Effector memory CD8-positive, alpha-beta T cell (primary cell): Measurements from ENCODE around the gene RRP7A.
A peak's percentile ranks its signal among the peaks of the same experiment; 100 is the strongest.
"Not testable (repeated sequence)": the region's sequence is repeated elsewhere in the genome, so short reads cannot be mapped to it uniquely, and the experiment has no call there.

Experiments used
- ATAC-seq: fragments of 150-1000 bp; cut with Tn5 transposase; replicated peaks from 2 replicates; pipeline ENCODE4 v1.10.0; 2021; ENCODE audit warnings: mild to moderate bottlenecking, moderate library complexity
- DNase-seq, 3 experiments: peaks; one replicate each; pipeline ENCODE4 v3.0.0; 2021
- H3K27ac Mint-ChIP-seq, 2 donors: one replicate each; pipeline ENCODE4 v1.8.0; 2022; ENCODE audit warnings: mild to moderate bottlenecking in 2 of 2, mixed read lengths in 2 of 2, moderate library complexity in 2 of 2
- H3K27me3 Mint-ChIP-seq, 2 donors: one replicate each; pipeline ENCODE4 v1.8.0; 2022; ENCODE audit warnings: mixed read lengths in 2 of 2
- H3K36me3 Mint-ChIP-seq: one replicate; pipeline ENCODE4 v1.8.0; 2022; ENCODE audit warnings: mild to moderate bottlenecking, moderate library complexity, mixed read lengths; ENCODE audit not compliant: insufficient read depth
- H3K4me1 Mint-ChIP-seq, 2 donors: one replicate each; pipeline ENCODE4 v1.8.0; 2022; ENCODE audit warnings: low read depth in 2 of 2, mixed read lengths in 2 of 2
- H3K4me3 Mint-ChIP-seq, 2 donors: one replicate each; pipeline ENCODE4 v1.8.0; 2022; ENCODE audit warnings: mild to moderate bottlenecking in 2 of 2, mixed read lengths in 2 of 2, moderate library complexity in 2 of 2
- H3K9me3 Mint-ChIP-seq, 2 donors: one replicate each; pipeline ENCODE4 v1.8.0; 2022; ENCODE audit warnings: mixed read lengths in 2 of 2

RRP7A gene

DNA sequence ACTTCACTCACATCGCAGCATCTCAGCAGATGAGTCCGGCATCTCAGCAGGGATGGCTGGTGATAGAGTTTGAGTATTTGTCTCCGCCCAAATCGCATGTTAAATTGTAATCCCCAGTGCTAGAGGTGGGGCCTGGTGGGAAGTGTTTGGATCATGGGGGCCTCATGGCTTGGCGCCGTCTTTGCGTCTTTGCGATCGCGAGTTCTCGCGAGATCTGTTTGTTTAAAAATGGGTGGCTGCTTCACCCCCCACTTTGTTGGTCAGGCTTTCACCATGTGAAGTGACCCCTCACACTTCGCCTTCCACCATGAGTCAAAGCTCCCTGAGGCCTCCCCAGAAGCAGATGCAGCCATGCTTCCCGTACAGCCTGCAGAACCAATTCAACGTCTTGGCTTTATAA lies 3.0 kb upstream of the RRP7A start:
- DNase-seq (no peak), ATAC-seq (no peak)
- Mint-ChIP-seq H3K27me3 (no peaks in the 10 kb centered on the region), H3K9me3 (no peaks in the 10 kb centered on the region), H3K4me1 (peaks cover 13 to 17% of the 10 kb centered on the region in 2 donors), H3K27ac (no peak overlapping the region), H3K36me3 (peaks cover 12% of the 10 kb centered on the region), H3K4me3 (no peak overlapping the region)

DNA sequence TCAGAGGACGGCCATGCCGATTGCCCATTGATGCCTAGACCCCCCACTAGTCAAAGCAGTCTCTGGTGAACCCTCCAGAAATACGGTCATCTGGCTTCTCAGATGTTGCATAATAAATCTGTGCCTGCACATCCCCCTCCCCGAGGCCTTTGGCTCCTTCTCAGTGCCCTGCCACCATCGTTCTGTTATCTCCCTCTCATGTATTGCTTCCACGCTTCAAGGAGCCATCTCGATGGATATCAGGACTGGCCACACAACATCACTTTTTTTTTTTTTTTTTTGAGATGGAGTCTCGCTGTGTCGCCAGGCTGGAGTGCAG lies 1.6 kb upstream of the RRP7A start:
- Mint-ChIP-seq H3K9me3 (no peaks in the 10 kb centered on the region), H3K27ac (peak overlapping the region in 1 of 2 donors; percentile 96), H3K4me3 (peak overlapping the region; percentile 47 to 98)

DNA sequence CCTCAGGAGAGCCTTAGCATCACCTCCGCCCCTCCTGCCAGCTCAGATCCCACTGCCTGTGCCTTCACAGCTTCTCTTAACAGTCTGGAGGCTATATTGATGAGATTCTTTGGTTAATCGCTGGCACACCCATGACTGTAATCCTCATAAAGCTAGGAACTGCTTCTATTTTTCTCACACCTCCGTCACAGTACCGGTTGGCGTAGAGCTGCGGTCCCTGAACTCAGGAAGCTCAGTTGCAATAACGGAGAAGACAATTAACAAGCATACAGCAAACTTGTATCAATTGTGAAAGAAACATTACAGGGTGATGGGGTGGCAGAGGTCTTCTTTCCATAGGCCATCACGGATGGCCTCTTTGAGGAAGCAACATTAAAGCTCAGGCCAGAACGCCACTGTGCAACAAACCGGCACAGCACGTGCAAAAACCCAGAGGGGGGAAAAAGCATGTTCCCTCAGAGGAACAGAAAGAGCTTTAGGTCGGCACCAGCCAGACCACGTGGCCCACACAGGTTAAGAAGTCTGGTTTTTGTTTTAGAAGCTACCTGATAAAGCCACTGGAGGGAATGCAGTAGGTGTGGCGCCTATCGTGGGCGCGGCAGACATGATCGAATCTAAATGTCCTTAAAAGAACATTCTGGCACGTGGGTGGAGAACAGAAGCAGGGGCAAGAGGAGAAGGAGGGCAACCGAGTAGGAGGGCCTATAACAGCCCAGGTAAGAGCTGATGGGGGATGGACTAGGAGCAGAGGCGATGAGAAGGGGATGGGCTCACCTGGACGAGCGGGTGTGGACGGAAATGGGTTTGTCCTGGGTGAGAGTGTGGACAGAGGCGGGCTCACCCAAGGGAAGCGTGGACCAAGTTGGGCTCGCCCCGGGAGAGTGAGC lies 715 bp downstream of the RRP7A start:
- DNase-seq, H3K9me3 Mint-ChIP-seq, H3K27me3 Mint-ChIP-seq: not testable (repeated sequence)
- ATAC-seq: peak; percentile 44
- peak overlapping the region; percentile 93 to 96 for H3K27ac Mint-ChIP-seq
- peaks cover 16 to 18% of the 10 kb centered on the region in 2 donors for H3K4me1 Mint-ChIP-seq
- H3K4me3 Mint-ChIP-seq: peak overlapping the region; percentile 95 to 98
- peaks cover 32% of the 10 kb centered on the region for H3K36me3 Mint-ChIP-seq

More for the DNA sequence above, 1.6 kb upstream of the RRP7A start:
- DNase-seq: no peak
- Mint-ChIP-seq H3K4me1 (peaks cover 13 to 16% of the 10 kb centered on the region in 2 donors), H3K36me3 (peaks cover 22% of the 10 kb centered on the region), H3K27me3 (no peaks in the 10 kb centered on the region)
- no peak for ATAC-seq

DNA sequence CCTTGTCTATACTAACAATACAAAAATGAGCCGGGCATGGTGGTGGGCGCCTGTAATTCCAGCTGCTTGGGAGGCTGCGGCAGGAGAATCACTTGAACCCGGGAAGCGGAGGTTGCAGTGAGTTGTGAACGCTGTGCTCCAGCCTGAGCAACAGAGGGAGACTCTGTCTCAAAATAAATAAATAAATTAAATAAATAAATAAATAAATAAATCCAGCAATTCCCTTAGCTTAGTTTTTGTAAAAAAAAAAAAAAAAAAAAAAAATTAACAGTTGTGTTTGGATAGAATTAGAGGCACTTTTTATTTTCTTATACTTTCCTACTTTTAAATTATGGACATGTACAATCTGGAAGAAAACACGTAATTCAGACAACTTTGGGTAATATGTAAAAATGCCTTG lies 2.5 kb downstream of the RRP7A start:
- Mint-ChIP-seq H3K36me3 (peaks cover 39% of the 10 kb centered on the region), H3K4me1 (peaks cover 16 to 18% of the 10 kb centered on the region in 2 donors)
- not testable (repeated sequence) for H3K27me3 Mint-ChIP-seq, H3K27ac Mint-ChIP-seq, H3K9me3 Mint-ChIP-seq, H3K4me3 Mint-ChIP-seq, ATAC-seq, DNase-seq

DNA sequence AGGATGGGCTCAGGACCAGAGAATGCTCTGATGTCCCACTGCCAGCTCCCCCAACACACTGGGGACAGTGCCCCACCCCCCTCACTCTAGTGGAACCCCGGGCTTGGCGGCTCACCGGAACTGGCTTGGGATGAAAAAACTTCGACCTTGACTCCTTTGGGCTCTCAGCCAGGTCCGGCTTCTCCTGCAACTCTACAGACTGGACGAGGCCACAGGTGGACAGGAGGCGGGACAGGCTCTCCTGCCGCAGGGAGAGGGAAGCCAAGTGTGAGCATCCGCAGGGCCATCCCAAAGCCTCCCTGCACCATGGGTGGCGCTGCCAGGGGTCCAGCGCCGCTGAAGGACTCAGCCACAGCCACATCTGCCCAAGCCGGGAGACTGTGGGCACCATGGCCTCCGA lies 3.7 kb downstream of the RRP7A start:
- H3K27me3 Mint-ChIP-seq: no peaks in the 10 kb centered on the region
- H3K27ac Mint-ChIP-seq: peak overlapping the region in 1 of 2 donors; percentile 72
- peaks cover 13 to 18% of the 10 kb centered on the region in 2 donors for H3K4me1 Mint-ChIP-seq

DNA sequence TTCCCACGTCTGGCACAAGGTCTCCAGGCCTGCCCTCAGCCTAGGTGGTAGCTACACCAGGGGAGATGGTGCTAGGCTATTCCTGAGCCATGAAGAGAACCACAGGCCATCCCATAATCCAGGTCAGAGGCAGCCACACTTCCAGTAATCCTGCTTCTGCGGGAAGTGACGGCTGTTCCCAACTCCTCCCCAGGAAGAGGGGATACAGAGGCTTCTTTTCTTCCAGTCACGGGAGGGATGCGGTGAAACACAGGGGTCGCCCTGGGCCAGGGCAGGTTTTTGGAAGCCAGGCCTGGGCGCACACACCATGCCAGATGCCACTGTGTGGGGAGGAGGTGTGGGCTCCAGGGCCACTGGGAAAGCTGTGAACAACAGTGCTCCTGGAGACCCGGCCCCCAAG lies 4.3 kb downstream of the RRP7A start:
- Mint-ChIP-seq H3K27ac (peak overlapping the region in 1 of 2 donors; percentile 72), H3K36me3 (peaks cover 53% of the 10 kb centered on the region), H3K4me1 (peaks cover 12 to 18% of the 10 kb centered on the region in 2 donors)
- not testable (repeated sequence) for DNase-seq, H3K9me3 Mint-ChIP-seq, H3K27me3 Mint-ChIP-seq, ATAC-seq, H3K4me3 Mint-ChIP-seq

More for the DNA sequence above, 3.7 kb downstream of the RRP7A start:
- ATAC-seq: no peak
- H3K36me3 Mint-ChIP-seq: peaks cover 48% of the 10 kb centered on the region
- H3K9me3 Mint-ChIP-seq: no peaks in the 10 kb centered on the region
- H3K4me3 Mint-ChIP-seq: no peak overlapping the region
- DNase-seq: no peak

DNA sequence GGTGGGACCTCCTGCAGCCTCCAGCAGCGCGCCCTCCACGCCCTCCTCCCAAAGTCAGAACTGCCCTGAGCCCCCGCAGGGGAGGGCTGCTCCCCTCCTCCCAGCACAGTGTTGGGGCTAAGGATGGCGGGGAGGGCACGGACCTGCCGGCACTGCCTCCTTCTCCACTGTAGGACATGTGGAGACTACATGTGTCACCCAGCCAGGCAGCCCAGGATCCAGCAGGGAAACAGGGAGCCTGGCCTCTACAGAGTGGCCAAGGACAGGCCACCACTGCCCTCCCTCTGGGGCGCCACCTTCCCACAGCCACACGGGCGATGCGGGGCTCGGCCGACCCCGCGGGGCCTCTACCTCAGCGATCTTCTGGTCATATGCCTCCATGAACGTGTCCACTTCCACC lies 5.3 kb downstream of the RRP7A start:
- not testable (repeated sequence) for DNase-seq, ATAC-seq, H3K9me3 Mint-ChIP-seq, H3K27me3 Mint-ChIP-seq, H3K4me3 Mint-ChIP-seq, H3K27ac Mint-ChIP-seq
- Mint-ChIP-seq H3K4me1 (peaks cover 8 to 12% of the 10 kb centered on the region in 2 donors), H3K36me3 (peaks cover 52% of the 10 kb centered on the region)

DNA sequence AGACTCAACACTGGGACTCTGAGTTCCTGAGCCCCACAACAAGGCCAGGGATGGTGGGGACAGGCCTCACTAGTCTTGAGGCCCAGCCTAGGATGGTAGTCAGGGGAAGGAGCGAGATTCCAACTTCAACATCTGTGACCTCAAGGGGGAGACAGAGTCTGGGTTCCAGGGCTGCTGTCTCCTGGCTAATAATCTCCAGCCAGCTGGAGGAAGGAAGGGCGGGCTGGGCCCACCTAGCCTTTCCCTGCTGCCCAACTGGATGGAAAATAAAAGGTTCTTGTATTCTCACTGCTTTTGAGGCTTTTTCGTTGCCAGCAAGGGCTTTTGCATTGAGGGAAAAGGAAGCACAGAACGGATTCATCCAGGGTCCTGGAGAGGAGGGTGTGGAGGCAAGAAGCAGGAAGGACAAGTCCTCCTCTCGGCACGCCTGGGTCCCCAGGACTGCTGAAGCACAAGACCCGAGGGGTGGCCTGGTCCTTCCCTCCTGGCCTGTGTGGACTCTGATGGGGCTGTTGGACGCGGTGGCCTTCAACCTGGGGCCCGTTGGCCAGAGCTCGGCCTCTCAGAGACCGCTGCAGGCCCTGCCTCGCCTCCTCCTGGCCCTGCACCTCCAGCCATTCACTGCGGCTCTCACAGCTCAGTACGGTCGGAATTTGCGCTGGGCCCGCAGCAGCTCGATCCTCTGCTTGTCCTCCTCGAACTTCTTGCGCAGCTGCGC lies 7.2 kb downstream of the RRP7A start:
- not testable (repeated sequence) for ATAC-seq, H3K4me3 Mint-ChIP-seq, DNase-seq, H3K9me3 Mint-ChIP-seq, H3K27me3 Mint-ChIP-seq, H3K4me1 Mint-ChIP-seq
- Mint-ChIP-seq H3K27ac (peak overlapping the region in 1 of 2 donors; percentile 26), H3K36me3 (peaks cover 47% of the 10 kb centered on the region)

DNA sequence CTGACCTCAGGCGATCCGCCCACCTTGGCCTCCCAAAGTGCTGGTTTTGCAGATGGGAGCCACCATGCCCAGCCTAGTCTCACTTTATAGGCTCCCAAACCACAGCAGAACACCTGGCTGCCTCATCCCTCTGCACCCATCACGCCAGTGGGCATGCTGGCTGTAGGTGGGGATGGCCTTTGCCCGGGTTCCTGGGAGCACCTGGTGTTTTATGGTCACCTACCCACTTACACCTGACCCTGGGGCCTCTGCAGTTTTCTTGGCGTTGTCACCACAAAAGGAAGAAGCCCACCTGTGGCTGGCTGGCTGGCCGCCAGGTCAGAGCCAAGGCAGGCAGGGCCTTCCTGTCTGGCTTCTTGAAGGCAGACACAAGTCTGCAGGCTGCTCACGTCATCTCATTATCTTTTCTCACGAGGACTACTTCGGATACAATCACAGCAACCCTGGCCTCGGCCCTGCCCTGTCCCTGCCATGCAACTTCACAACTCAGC lies 8.2 kb downstream of the RRP7A start:
- no peaks in the 10 kb centered on the region for H3K27me3 Mint-ChIP-seq
- H3K4me1 Mint-ChIP-seq: peaks cover 3 to 5% of the 10 kb centered on the region in 2 donors
- no peaks in the 10 kb centered on the region for H3K9me3 Mint-ChIP-seq
- peaks cover 41% of the 10 kb centered on the region for H3K36me3 Mint-ChIP-seq
- peak overlapping the region; percentile 52 to 69 for H3K27ac Mint-ChIP-seq
- peak overlapping the region in 1 of 2 donors; percentile 36 for H3K4me3 Mint-ChIP-seq
- ATAC-seq (no peak), DNase-seq (no peak)

DNA sequence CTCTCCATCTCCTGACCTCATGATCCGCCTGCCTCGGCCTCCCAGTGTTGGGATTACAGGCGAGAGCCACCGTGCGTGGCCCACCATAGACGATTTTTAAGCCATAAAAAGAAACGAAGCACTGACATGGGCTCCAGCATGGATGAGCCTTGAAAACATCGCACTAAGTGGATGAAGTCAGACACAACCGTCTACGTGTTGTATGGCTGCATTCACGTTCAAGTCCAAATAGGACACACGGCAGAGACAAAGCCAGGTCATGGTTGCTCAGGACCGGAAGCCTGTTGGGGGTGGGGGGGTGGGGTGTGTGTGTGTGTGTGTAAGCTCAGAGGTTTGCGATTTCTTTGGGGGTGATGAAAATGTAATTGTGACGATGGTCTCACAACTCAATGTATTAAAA lies 10.0 kb downstream of the RRP7A start:
- Mint-ChIP-seq H3K27ac (peak overlapping the region in 1 of 2 donors; percentile 44), H3K9me3 (no peaks in the 10 kb centered on the region), H3K27me3 (no peaks in the 10 kb centered on the region), H3K4me3 (no peak overlapping the region), H3K4me1 (peaks cover 0 to 2% of the 10 kb centered on the region in 2 donors), H3K36me3 (peaks cover 33% of the 10 kb centered on the region)
- no peak for DNase-seq
- ATAC-seq: no peak

DNA sequence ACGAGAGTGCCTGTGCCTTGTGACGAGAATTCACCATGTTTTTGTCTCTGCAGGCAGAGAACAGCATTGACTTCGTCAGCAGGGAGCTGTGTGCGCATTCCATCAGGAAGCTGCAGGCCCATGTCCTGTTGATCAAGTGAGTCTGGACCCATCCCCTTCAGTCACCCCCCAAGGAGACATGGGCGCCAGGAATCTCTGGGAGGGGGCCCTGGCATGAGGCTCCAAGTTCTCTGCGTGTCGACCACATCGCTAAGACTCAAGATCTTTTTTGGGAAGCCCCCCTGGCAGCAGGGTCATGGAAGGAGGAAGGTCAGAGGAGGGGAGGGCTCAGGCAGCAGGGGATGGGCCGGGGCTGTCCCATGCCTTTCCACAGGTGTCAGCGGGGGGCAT lies 10.6 kb downstream of the RRP7A start:
- ATAC-seq, H3K27ac Mint-ChIP-seq, H3K9me3 Mint-ChIP-seq: not testable (repeated sequence)

DNA sequence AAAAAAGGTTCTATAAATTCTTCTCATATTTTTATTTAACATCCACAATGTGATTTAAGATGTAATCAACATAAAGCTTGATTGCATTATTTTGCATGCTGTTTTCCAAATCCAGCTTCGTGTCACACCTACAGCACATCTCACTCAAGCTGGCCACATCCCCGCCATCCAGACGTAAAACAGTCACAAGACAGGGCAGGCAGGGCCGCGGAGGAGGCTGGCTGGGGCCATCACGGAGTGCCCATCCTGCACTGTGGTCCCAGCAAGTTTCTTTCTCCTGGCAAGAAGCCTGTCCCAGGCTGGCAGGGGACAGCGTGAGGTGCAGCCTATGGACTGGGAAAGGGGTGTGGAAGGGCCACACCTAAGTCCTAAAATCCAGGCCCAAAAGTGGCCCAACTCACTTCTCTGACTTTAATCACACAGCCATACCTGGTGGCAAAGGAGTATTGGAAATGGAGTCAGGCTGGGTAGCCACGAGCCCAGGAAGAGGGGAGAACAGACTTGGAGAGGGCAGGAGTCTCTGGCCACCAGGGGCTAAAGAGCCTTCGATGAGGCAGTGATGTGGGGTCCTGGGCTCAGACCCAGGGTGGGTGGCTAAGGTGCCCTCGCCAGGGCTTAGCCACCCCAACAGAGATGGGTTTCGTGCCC lies 11.1 kb downstream of the RRP7A start:
- H3K27me3 Mint-ChIP-seq, H3K9me3 Mint-ChIP-seq, H3K4me3 Mint-ChIP-seq, ATAC-seq, H3K4me1 Mint-ChIP-seq, DNase-seq: not testable (repeated sequence)
- Mint-ChIP-seq H3K27ac (peak overlapping the region in 1 of 2 donors; percentile 28), H3K36me3 (peaks cover 26% of the 10 kb centered on the region)

More for the DNA sequence above, 10.6 kb downstream of the RRP7A start:
- H3K4me1 Mint-ChIP-seq, H3K27me3 Mint-ChIP-seq, H3K4me3 Mint-ChIP-seq, DNase-seq: not testable (repeated sequence)
- H3K36me3 Mint-ChIP-seq: peaks cover 29% of the 10 kb centered on the region

DNA sequence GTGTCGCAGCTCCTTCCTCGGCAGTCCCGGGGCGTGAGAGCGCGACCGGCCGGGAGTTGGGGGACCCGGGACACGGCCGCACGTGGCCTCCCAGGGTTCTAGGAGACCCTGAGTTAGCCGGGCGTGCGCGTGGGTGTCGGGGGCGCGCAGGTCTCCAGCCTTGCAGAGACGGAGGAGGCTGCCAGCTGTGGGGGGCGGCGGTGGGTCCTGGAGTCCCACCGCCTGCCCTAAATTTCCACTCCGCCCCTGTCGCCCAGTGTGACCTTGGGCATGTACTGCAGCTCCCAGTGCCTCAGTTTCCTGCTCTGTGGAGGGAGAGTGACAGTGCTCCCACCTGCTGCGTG lies 18.8 kb downstream of the RRP7A start:
- no peak overlapping the region for H3K27ac Mint-ChIP-seq
- peak overlapping the region; percentile 65 to 71 for H3K4me3 Mint-ChIP-seq
- peaks cover 0 to 2% of the 10 kb centered on the region in 2 donors for H3K4me1 Mint-ChIP-seq
- no peaks in the 10 kb centered on the region for H3K36me3 Mint-ChIP-seq
- H3K27me3 Mint-ChIP-seq: no peaks in the 10 kb centered on the region
- DNase-seq (no peak), ATAC-seq (no peak)
- H3K9me3 Mint-ChIP-seq: no peaks in the 10 kb centered on the region
